Adrenal gland (tissue), 12 donors: Measurements from ENCODE around the gene TATDN2. TPM values are rescaled to one million over a fixed set of nuclear protein-coding genes. Genes with fewer than 3 reads are reported as not detected.

Experiments used
- DNase-seq, 7 donors: peaks; one replicate each; pipeline ENCODE4 v3.0.0-alpha.2; 2019 to 2020
- H3K27ac ChIP-seq, 5 donors: fragments of 200-600 bp; sonication (generic) in 4 of 5; 1 replicate in 3 of 5; 2 replicates in 2 of 5; pipeline versions ENCODE4 v1.5.1 to v1.8.0; 2016 to 2020; ENCODE audit warnings: mild to moderate bottlenecking in 1 of 5
- H3K27me3 ChIP-seq: fragments of 200-600 bp; 2 replicates; pipeline ENCODE4 v1.8.0; 2021
- H3K36me3 ChIP-seq, 2 donors: fragments of 200-600 bp; replicated peaks in 1 of 2; 1 replicate in 1 of 2; 2 replicates in 1 of 2; pipeline versions ENCODE4 v1.5.1 to v1.8.0; 2018 to 2022
- H3K4me1 ChIP-seq, 2 donors: fragments of 200-600 bp; replicated peaks in 1 of 2; 1 replicate in 1 of 2; 2 replicates in 1 of 2; pipeline versions ENCODE4 v1.5.1 to v1.8.0; 2018 to 2021
- H3K4me3 ChIP-seq, 4 donors: fragments of 200-600 bp; sonication (generic) in 3 of 4; one replicate each; pipeline ENCODE4 v1.5.1; 2016 to 2018
- H3K9me3 ChIP-seq, 3 donors: fragments of 200-600 bp; sonication (generic) in 1 of 3; replicated peaks in 1 of 3; 1 replicate in 2 of 3; 2 replicates in 1 of 3; pipeline versions ENCODE4 v1.5.1 to v1.8.0; 2016 to 2021
- POLR2A ChIP-seq, 2 donors: fragments of 450-650 bp; IDR thresholded peaks; one replicate each; pipeline ENCODE4 v1.6.1; 2017; ENCODE audit warnings: antibody characterized with exemption in 2 of 2, mild to moderate bottlenecking in 2 of 2, moderate library complexity in 1 of 2
- whole genome bisulfite sequencing, 4 donors: extraction: QIAGEN DNeasy Blood & Tissue Kit in 2 of 4; methylation state at CpG; one replicate each; pipeline versions ENCODE4 v1.1.5 to v1.1.7; 2013 to 2017; 5-methylcytosine and 5-hydroxymethylcytosine counted together
- intact Hi-C, 2 donors: fragments of 100-400 bp; cut with DNase I; formaldehyde crosslinking; loops; one replicate each; pipeline versions ENCODE4 v1.14.1 to v1.15.0; 2022 to 2023
- polyA plus RNA-seq, 3 donors: library from polyadenylated mRNA; stranded (reverse); fragments of 200-250 nt in 2 of 3; fragments of 350-450 nt in 1 of 3; fragmentation: Illumina TruSeq in 1 of 3; extraction: RNeasy Lipid Tissue Mini Kit (QIAGEN cat#74804) in 1 of 3; gene quantifications; one replicate each; pipeline ENCODE4 v1.2.3, GENCODE V29; 2013 to 2014
- total RNA-seq, 9 donors: library from RNA; depleted of rRNA in 4 of 9; stranded (reverse); fragments of >200 nt in 4 of 9; fragments of 120-200 nt in 1 of 9; fragmentation: NEBNext Ultra II Directional in 1 of 9; extraction: Animal tissue kit (Norgen Biotek cat#: 25700) in 1 of 9; gene quantifications; one replicate each; pipeline versions ENCODE4 v1.1.0 to v1.2.4, GENCODE V29; 2013 to 2023
- TF ChIP-seq, protein P1 (sequence below), 6 experiments: fragments of 450-650 bp in 4 of 6; fragments of 200-600 bp in 2 of 6; sonication (generic) in 1 of 6; IDR thresholded peaks; 1 replicate in 5 of 6; 2 replicates in 1 of 6; pipeline versions ENCODE4 v1.5.1 to v1.8.0; 2016 to 2021; ENCODE audit warnings: antibody characterized with exemption in 6 of 6, mild to moderate bottlenecking in 2 of 6, moderate library complexity in 1 of 6
- donor health status: healthy with polysubstance abuse.
- donor health status: Bipolar disorder and iron deficiency.
- donor health status: DM: yes; HTN: yes; CAD: no.
- donor health status: DM: no; HTN: no; CAD: no.
- donor health status: DM: no; HTN: no; CAD: no.
- donor health status: DM: yes; HTN: yes; CAD: no.

The TATDN2 gene
- total and polyA plus RNA-seq, 12 donors: 10.0 to 34.8 (median 22.6) TPM

DNA sequence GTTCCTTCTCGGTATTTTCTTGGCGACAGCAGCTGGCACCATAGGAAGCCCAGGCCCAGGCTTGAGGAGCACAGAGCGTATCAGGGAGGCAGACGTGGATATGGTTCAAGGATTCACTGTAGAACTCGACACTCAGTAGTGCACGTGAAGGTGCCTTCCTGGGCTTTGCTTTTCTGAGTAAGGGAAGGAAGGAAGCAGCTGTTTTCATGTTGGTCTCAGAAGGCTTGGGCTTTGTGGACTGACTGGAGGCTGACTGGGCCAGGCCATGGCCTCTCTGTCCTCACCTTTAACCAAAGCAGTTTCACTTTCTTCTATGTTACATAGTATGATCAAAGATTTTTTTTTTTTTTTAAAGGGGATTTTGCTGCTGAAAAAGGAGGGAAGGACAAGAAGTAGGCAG lies 51.4 kb downstream of the TATDN2 start:
- peaks cover 0 to 53% of the 10 kb centered on the region in 2 donors for H3K36me3 ChIP-seq
- H3K27me3 ChIP-seq: no peaks in the 10 kb centered on the region
- no peak for TF ChIP-seq POLR2A (IDR thresholded peaks at IDR 0.05)
- TF ChIP-seq, protein P1, sequence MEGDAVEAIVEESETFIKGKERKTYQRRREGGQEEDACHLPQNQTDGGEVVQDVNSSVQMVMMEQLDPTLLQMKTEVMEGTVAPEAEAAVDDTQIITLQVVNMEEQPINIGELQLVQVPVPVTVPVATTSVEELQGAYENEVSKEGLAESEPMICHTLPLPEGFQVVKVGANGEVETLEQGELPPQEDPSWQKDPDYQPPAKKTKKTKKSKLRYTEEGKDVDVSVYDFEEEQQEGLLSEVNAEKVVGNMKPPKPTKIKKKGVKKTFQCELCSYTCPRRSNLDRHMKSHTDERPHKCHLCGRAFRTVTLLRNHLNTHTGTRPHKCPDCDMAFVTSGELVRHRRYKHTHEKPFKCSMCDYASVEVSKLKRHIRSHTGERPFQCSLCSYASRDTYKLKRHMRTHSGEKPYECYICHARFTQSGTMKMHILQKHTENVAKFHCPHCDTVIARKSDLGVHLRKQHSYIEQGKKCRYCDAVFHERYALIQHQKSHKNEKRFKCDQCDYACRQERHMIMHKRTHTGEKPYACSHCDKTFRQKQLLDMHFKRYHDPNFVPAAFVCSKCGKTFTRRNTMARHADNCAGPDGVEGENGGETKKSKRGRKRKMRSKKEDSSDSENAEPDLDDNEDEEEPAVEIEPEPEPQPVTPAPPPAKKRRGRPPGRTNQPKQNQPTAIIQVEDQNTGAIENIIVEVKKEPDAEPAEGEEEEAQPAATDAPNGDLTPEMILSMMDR (IDR thresholded peaks at IDR 0.05): no peak
- WGBS, 4 donors: 74 to 81% (median 75%) methylated on average over 6 of the region's 6 CpGs
- intact Hi-C loops: no loop called here
- no peaks in the 10 kb centered on the region for H3K9me3 ChIP-seq
- no peak overlapping the region for H3K27ac ChIP-seq
- peaks cover 0 to 6% of the 10 kb centered on the region in 2 donors for H3K4me1 ChIP-seq
- H3K4me3 ChIP-seq: no peak overlapping the region
- DNase-seq: no peak

DNA sequence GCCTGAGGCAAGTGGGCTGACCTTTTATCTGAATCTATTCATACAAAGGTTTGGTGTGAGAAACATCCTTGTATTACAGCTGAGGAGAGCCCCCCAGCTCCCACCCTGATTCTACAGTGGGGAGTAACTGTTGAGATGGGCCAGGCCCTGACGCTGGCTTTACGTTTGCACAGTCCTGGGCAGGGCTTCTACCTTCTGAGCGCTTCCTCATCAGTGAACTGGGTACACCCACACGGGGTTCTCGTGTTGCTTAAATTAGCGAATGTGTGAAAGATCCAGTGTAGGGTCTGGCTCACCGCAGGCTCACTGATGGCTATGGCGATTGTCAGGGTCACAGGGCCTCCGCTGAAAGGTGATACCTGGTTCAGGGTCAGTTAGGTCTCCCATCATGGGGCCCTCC lies 51.8 kb downstream of the TATDN2 start:
- peaks cover 0 to 57% of the 10 kb centered on the region in 2 donors for H3K36me3 ChIP-seq
- H3K9me3 ChIP-seq: no peaks in the 10 kb centered on the region
- WGBS, 4 donors: 85 to 91% (median 86%) methylated on average over 9 of the region's 9 CpGs
- intact Hi-C loops: no loop called here
- peaks cover 0 to 6% of the 10 kb centered on the region in 2 donors for H3K4me1 ChIP-seq
- DNase-seq: no peak
- no peaks in the 10 kb centered on the region for H3K27me3 ChIP-seq
- no peak overlapping the region for H3K27ac ChIP-seq
- no peak overlapping the region for H3K4me3 ChIP-seq
- TF ChIP-seq, protein P1 (IDR thresholded peaks at IDR 0.05): no peak
- no peak for TF ChIP-seq POLR2A (IDR thresholded peaks at IDR 0.05)

DNA sequence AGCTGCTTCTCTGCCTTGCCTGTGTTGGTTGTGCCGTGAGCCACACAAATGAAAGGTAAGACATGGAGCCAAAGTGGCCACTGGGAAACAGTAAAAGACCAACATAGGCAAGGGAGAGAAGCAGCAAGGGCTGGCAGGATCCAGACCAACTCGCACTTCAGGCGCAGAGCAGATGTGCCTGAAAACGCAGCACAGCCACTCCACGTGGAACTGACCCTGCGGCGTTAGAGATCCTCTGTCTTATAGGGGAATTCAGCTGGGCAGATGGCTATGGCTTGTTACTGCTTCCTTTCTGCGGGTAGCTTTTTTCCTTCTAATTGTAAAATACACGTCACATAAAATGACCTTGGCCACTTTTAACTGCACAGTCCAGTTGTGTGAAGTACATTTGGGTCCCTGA lies 54.8 kb downstream of the TATDN2 start:
- H3K4me3 ChIP-seq: no peak overlapping the region
- WGBS, 4 donors: 68 to 78% (median 75%) methylated on average over 9 of the region's 9 CpGs
- no peak overlapping the region for H3K27ac ChIP-seq
- no peaks in the 10 kb centered on the region for H3K9me3 ChIP-seq
- peaks cover 0 to 81% of the 10 kb centered on the region in 2 donors for H3K36me3 ChIP-seq
- intact Hi-C loops: no loop called here
- TF ChIP-seq POLR2A (IDR thresholded peaks at IDR 0.05): no peak
- TF ChIP-seq, protein P1 (IDR thresholded peaks at IDR 0.05): no peak
- H3K4me1 ChIP-seq: peaks cover 0 to 6% of the 10 kb centered on the region in 2 donors
- DNase-seq: no peak
- H3K27me3 ChIP-seq: no peaks in the 10 kb centered on the region

DNA sequence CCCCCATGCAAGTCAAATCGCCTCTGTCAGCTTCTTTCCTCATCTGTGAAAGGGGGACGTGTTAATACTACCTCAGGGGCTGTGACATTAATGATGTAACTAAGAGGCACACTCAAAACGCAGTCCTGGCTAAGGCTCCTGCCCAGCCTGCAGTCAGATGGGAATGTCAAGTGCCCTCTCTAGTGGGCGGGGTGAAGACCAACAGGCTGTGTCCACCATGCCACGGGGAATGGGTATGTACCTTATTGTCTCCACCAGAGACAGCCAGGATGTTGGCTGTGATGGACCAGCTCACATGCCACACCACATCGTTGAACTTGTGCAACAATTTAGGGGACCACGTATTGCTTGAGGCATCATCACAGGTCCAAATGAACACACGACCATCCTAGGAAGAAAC lies 55.5 kb downstream of the TATDN2 start:
- Histone ChIP-seq H3K27me3 (no peaks in the 10 kb centered on the region), H3K4me3 (no peak overlapping the region), H3K4me1 (peaks cover 0 to 6% of the 10 kb centered on the region in 2 donors), H3K27ac (no peak overlapping the region), H3K9me3 (no peaks in the 10 kb centered on the region), H3K36me3 (peaks cover 0 to 85% of the 10 kb centered on the region in 2 donors)
- no peak for DNase-seq
- TF ChIP-seq, protein P1 (IDR thresholded peaks at IDR 0.05): no peak
- intact Hi-C loops: no loop called here
- 87 to 94% (median 88%) methylated on average over 8 of the region's 8 CpGs for WGBS, 4 donors
